ENCODE measurements around the gene RGS17. TPM values are rescaled to one million over a fixed set of nuclear protein-coding genes. Genes with fewer than 3 reads are reported as not detected.

RGS17 gene
- polyA plus RNA-seq, 4 donors = 2.3 to 2.9 (median 2.7) TPM

- DNase-seq (ENCODE audit: low read depth in 4 of 4, low spot score in 3 of 4) = no peak
These were observed 44.7 kb downstream of the RGS17 start for GRCh38 chr6:153086225-153086990.

DNA sequence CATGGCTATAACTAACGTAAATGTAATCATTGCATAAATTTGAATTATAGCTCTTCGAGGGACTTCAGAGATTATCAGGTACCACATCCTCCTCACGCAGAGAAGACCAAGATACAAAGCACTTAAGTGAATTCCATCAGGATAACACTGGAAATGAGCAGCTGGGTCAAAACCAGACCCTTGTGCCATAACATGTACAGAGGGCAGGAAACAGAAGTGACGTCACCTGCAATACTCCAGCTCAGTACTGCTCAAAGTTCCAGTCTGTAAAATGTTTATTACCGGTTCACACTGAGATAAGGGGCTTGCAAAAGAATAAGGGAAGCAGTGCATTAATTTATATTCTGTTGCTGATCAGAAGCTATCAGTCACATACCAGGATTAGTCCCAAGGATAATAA, 45.8 kb downstream of the RGS17 start:
- DNase-seq (ENCODE audit: low read depth in 4 of 4, low spot score in 3 of 4) = no peak

DNA sequence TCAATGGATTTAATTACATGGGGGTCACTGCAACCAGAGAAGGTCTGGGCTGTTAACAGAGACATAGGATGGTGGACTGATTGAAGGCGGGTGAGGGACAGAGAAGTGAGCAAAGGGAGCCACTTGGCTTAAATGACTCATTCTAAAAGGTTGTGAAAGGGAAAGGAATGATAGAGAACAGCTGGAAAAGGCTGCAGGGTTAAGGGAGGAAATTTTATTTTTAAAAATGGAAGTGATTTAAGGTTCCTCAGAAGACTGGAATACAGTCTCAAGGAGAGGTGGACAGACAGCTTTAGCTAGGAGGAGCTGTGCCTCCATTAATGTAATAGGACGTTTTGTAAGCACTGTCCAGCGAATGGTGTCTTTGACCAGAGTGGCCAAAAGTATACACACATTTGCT, 46.7 kb downstream of the RGS17 start:
- no peak for DNase-seq (ENCODE audit: low read depth in 4 of 4, low spot score in 3 of 4)

DNA sequence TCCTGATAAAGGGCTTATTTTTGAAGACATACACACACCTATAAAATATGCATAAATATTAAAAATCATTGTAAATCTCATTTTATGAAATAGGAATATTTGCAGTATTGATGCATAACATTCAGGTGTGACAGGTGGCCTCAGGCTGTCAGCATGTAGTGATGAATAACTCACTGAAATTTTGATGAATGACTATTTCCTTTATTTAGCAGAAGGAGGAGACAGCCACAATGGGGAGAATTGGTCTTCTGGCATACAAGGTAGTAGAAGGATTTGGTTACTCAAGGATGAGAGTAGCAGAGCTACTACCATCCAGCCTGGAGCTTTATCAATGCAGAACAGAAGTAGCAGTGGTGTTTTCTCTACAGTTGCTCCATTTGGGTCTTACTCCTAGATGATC, 47.2 kb downstream of the RGS17 start:
- no peak for DNase-seq (ENCODE audit: low read depth in 4 of 4, low spot score in 3 of 4)

GRCh38 chr6:153081914-153082313, 49.2 kb downstream of the RGS17 start:
- DNase-seq (ENCODE audit: low read depth in 4 of 4, low spot score in 3 of 4) = no peak

GRCh38 chr6:153076431-153076830, 54.7 kb downstream of the RGS17 start:
- no peak for DNase-seq (ENCODE audit: low read depth in 4 of 4, low spot score in 3 of 4)

DNA sequence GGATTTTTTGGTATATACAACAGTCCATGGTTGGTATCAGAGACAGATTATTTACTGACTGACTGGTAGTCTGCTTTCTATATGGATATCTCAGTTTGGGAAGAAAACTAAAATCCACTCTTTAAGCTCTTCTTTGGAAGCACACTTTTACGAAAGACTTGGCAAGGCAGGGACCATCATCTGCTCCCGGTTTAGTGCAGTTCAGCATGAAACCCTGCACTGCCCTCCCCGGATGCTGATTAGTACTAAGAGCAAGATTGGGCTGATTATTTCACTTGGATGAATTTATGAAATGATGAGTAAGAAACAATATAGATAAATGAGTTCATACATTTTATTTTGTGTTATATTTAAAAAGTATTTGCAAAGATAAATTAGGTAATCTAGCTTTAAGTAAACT, 56.3 kb downstream of the RGS17 start:
- DNase-seq (ENCODE audit: low read depth in 4 of 4, low spot score in 3 of 4) = no peak

GRCh38 chr6:153073841-153074240, 57.2 kb downstream of the RGS17 start:
- no peak for DNase-seq (ENCODE audit: low read depth in 4 of 4, low spot score in 3 of 4)

- DNase-seq (ENCODE audit: low read depth in 4 of 4, low spot score in 3 of 4) = no peak
These were observed 60.3 kb downstream of the RGS17 start for GRCh38 chr6:153070756-153071155.

DNA sequence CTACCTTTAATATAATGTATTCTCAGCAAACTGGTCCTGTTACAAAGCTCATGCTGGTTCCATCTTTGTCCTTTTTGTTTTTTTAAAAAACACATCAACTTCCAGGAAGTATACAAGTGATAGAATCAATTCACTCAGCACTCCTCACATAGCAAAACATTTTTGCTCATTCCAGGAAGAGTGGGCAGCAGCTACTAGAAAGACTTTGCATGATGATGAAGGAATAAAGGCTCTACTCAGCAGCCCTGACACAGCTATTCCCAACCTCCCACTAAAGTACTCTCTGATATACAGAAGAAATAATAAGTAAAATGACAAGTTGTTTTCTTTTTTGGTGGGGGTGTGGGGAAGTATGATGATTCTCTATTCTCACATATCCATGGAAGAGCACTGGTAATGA, 61.2 kb downstream of the RGS17 start:
- DNase-seq (ENCODE audit: low read depth in 4 of 4, low spot score in 3 of 4) = no peak

DNA sequence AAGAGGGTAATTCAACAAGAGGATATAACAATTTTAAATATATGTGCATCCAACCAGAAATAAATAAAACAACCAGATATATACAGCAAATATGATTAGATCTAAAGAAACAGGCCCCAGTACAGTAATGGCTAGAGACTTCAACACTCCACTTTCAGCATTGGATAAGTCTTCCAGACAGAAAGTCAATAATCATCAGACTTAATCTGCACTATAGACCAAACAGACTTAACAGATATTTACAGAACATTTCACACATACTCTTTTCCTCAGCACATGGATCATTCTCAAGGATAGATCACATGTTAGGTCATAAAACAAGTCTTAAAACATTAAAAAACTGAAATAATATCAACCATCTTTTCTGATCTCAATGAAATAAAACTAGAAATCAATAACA, 65.9 kb downstream of the RGS17 start:
- DNase-seq (ENCODE audit: low read depth in 4 of 4, low spot score in 3 of 4) = no peak

DNA sequence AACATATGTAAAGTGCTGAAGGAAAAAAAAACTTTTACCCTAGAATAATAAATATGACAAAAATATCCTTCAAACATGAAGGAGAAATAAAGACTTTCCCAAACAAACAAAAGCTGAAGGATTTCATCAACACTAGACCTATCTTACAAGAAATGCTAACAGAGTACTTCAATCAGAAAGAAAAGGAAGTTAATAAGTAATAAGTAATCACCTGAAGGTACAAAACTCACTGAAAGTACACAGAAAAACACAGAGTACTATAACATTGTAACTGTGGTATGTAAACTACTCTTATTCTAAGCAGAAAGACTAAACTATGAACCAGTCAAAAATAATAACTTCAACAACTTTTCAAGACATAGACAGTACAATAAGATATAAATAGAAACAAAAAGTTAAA, 67.1 kb downstream of the RGS17 start:
- no peak for DNase-seq (ENCODE audit: low read depth in 4 of 4, low spot score in 3 of 4)

DNA sequence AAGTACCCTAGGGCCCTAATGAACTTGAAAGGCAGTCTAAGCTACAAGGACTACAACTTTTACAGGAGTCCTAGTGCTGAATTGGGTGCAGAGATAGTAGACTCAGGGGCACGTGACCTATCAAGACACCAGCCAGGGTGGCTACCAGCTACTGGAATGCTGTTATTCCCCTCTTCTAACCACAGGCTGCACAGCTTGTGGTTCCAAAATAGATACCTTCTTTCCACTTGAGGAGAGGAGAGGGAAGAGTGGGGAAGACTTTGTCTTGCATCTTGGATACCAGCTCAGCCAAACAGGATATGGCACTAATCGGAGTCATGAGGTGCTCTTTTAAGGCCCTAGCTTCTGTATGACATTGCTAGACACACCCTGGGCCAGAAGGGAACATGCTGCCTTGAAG, 68.6 kb downstream of the RGS17 start:
- DNase-seq (ENCODE audit: low read depth in 4 of 4, low spot score in 3 of 4) = no peak

- DNase-seq (ENCODE audit: low read depth in 4 of 4, low spot score in 3 of 4) = no peak
These were observed 71.3 kb downstream of the RGS17 start for GRCh38 chr6:153059757-153060156.

- DNase-seq (ENCODE audit: low read depth in 4 of 4, low spot score in 3 of 4) = no peak
These were observed 71.8 kb downstream of the RGS17 start for GRCh38 chr6:153059311-153059710.

DNA sequence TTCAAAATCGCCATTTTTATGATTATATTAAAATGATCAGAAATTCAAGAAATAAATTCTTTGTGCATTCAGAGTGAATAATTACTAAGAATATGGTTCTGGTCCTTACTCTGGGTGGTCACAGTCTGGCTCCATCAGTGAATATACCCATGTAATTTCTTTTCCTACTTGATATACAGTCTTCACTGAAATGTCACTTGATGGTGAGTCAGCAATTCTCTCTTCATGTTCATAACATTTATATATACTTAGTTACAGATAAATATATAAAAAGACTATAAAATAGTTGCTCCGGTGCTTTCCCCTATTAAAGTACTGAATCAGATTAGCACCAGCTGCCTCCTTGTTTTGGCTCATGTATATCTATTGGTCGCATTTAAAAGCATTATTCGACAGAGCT, 72.2 kb downstream of the RGS17 start:
- DNase-seq (ENCODE audit: low read depth in 4 of 4, low spot score in 3 of 4) = no peak

DNA sequence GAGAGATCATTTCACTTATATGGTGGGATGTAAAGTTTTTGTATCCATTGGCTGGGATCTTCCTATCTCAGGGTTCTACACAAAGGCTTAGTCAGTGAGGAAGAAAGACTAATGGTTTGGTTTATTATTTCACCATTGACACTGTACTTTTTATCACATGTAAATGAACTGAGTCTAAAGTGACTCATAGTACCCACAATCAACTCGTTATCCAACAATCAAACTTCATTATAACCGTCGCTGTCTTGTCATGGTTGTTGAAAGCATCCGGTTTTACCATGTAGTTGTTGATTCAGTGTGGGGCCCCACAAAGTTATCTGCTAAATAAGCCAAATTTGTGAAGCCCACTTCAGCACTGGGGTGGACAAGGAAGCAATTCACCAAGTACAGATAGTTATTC, 72.8 kb downstream of the RGS17 start:
- DNase-seq (ENCODE audit: low read depth in 4 of 4, low spot score in 3 of 4) = no peak

DNA sequence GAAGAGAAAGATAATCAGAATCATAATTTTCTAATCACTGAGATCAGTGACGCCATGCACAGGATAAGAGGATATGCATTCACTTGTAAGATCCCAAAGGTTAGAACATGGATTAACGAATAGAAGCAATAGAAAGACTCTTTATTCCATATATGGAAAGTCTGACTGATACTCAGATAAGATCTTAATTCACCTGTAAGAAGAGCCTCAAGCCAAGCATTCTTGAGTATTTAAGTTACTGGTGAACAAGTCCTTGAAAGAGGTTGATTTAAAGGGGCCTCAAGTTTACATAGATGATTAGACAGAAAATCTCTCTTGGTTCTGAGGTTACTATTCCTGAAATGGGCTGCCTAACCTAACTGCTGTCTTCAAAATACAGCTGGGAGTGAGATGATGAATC, 74.8 kb downstream of the RGS17 start:
- DNase-seq (ENCODE audit: low read depth in 4 of 4, low spot score in 3 of 4) = no peak

- DNase-seq (ENCODE audit: low read depth in 4 of 4, low spot score in 3 of 4) = no peak
These were observed 79.3 kb downstream of the RGS17 start for GRCh38 chr6:153051801-153052200.

GRCh38 chr6:153048631-153049030, 82.5 kb downstream of the RGS17 start:
- DNase-seq (ENCODE audit: low read depth in 4 of 4, low spot score in 3 of 4) = no peak

- no peak for DNase-seq (ENCODE audit: low read depth in 4 of 4, low spot score in 3 of 4)
These were observed 83.7 kb downstream of the RGS17 start for GRCh38 chr6:153047386-153047785.

DNA sequence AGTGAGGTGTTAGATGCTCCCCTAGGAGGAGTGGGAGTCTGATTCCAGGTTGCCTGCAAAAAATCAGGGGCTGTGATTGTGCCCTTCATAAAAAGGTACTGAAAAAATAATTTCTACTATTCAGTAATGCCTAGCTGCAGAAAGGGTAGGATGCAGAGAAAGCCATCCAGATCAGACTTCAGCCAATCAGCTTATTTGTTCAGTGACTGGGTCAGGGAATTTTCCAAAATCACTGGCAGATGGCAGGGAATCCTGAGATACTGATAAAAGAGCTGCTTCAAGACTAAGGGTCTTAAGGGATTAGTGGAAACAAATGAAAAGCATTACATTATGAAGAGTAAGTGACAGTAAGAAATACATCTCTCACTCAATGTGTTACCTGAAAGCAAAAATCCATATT, 85.8 kb downstream of the RGS17 start:
- no peak for DNase-seq (ENCODE audit: low read depth in 4 of 4, low spot score in 3 of 4)

DNA sequence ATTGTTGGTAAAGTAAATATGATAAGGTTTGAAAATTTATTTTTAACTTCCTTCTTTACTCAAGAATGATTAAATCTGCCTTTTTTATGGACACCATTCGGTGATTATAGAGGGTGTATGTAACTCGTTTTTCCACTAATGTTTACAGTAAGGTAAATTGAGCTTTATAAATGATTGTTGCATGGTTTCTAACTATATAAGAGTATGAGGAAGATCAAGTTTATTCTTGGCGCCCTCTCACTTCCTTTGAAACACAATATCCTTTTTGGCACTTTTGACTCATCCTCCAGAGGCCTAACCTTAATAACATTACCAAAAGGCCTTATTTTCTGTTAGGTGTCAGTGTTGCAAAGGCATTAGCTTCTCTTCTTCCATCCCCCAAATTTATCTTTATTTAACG, 86.8 kb downstream of the RGS17 start:
- no peak for DNase-seq (ENCODE audit: low read depth in 4 of 4, low spot score in 3 of 4)

Measured in right renal pelvis (tissue), 4 donors.